CD4-positive, alpha-beta T cell (primary cell): ENCODE measurements around the gene CD40. TPM values are rescaled to one million over a fixed set of nuclear protein-coding genes. Genes with fewer than 3 reads are reported as not detected.

ENCODE experiments used
- ATAC-seq: fragments of 200-7000 bp; cut with Tn5 transposase; one replicate; pipeline ENCODE4 v1.10.0; 2022; ENCODE audit warnings: mild to moderate bottlenecking; ENCODE audit not compliant: poor library complexity
- CTCF ChIA-PET: fragments of 350-600 bp; sonication (Branson Sonifier 250); formaldehyde crosslinking; loops from one replicate; lab custom pipeline; 2021; ENCODE audit warnings: antibody characterized with exemption, inconsistent platforms; lab: Charles Lee
- POLR2A ChIA-PET: fragments of 350-600 bp; sonication (Branson Sonifier 250); formaldehyde crosslinking; loops from one replicate; lab custom pipeline; 2021; ENCODE audit warnings: antibody characterized with exemption, inconsistent platforms; lab: Charles Lee
- DNase-seq, 14 experiments: peaks; one replicate each; pipeline ENCODE4 v3.0.0-alpha.2; 2013 to 2020; ENCODE audit warnings: mixed read lengths in 2 of 14
- H3K27ac ChIP-seq, 2 donors: one replicate each; pipeline versions ENCODE4 v1.5.1 to v1.7.0; 2013; ENCODE audit warnings: low read length in 2 of 2, low read depth in 1 of 2, mild to moderate bottlenecking in 1 of 2
- H3K27me3 ChIP-seq, 2 experiments: 1 replicate in 1 of 2; 2 replicates in 1 of 2; pipeline versions ENCODE4 v1.6.1 to v1.7.0; 2013; ENCODE audit warnings: low read length in 2 of 2, control low read depth in 1 of 2, mild to moderate bottlenecking in 1 of 2, moderate library complexity in 1 of 2; ENCODE audit not compliant: insufficient read depth in 2 of 2, control insufficient read depth in 1 of 2
- H3K36me3 ChIP-seq: one replicate; pipeline ENCODE4 v1.6.1; 2013; ENCODE audit warnings: low read length, control low read depth; ENCODE audit not compliant: insufficient read depth
- H3K4me1 ChIP-seq: one replicate; pipeline ENCODE4 v1.6.1; 2013; ENCODE audit warnings: low read length, control low read depth; ENCODE audit not compliant: insufficient read depth
- H3K4me3 ChIP-seq: one replicate; pipeline ENCODE4 v1.5.1; 2013; ENCODE audit warnings: mild to moderate bottlenecking, low read length, moderate library complexity
- H3K9me3 ChIP-seq, 2 experiments: 1 replicate in 1 of 2; 2 replicates in 1 of 2; pipeline versions ENCODE4 v1.6.1 to v1.7.0; 2013; ENCODE audit warnings: low read length in 2 of 2, mild to moderate bottlenecking in 2 of 2, control low read depth in 1 of 2, moderate library complexity in 1 of 2; ENCODE audit not compliant: control insufficient read depth in 1 of 2, insufficient read depth in 1 of 2
- H3K27ac Mint-ChIP-seq: one replicate; pipeline ENCODE4 v1.8.0; 2020; ENCODE audit warnings: mixed read lengths
- H3K27me3 Mint-ChIP-seq: one replicate; pipeline ENCODE4 v1.8.0; 2021; ENCODE audit warnings: mixed read lengths
- H3K36me3 Mint-ChIP-seq: one replicate; pipeline ENCODE4 v1.8.0; 2021; ENCODE audit warnings: low read depth, mixed read lengths
- H3K4me1 Mint-ChIP-seq: one replicate; pipeline ENCODE4 v1.8.0; 2021; ENCODE audit warnings: low read depth, mixed read lengths
- H3K4me3 Mint-ChIP-seq: one replicate; pipeline ENCODE4 v1.8.0; 2020; ENCODE audit warnings: mild to moderate bottlenecking, mixed read lengths
- H3K9me3 Mint-ChIP-seq: one replicate; pipeline ENCODE4 v1.8.0; 2020; ENCODE audit warnings: mixed read lengths
- intact Hi-C, 2 experiments: fragments of 100-400 bp; cut with DNase I in 1 of 2; cut with micrococcal nuclease in 1 of 2; formaldehyde crosslinking; loops; one replicate each; pipeline versions ENCODE4 v1.15.1 to v1.9.0; 2023 to 2025; cut with DNase I, micrococcal nuclease
- total RNA-seq, 174 experiments: library from RNA in 2 of 174; stranded (reverse) in 2 of 174; gene quantifications; one replicate each; pipeline ENCODE4 v1.2.3 and lab custom pipeline; 2021 to 2026
- TF ChIP-seq, protein P1 (sequence below): fragments of 200-600 bp; IDR thresholded peaks from one replicate; pipeline ENCODE4 v1.8.0; 2022; ENCODE audit warnings: antibody characterized with exemption, mild to moderate bottlenecking

The CD40 gene
- total RNA-seq, 2 experiments from 2014 or later, result 1.0 to 1.2 TPM

DNA sequence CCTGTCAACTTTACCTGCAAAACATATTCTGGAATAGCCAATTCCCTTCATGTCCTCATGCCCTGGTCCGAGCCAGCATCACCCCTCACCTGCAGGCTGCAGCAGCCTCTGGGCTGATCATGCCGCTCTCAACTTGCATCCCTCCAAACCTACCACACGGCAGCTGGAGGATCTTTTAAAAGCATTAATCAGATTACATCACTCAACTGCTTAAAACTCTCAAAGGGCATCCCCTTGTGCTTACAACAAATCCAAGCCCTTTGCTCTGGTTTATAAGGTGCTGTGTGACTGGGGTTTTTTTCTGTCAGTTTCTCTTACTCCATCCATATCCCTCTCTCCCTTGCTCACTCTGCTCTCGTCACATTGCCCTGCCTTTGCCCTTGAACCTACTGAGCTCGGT is 24.0 kb downstream of the CD40 start:
- Histone ChIP-seq H3K4me3 (no peak overlapping the region), H3K36me3 (no peaks in the 10 kb centered on the region), H3K9me3 (no peaks in the 10 kb centered on the region), H3K27ac (no peak overlapping the region), H3K27me3 (peaks cover 11 to 15% of the 10 kb centered on the region in 2 experiments), H3K4me1 (no peaks in the 10 kb centered on the region)
- Mint-ChIP-seq H3K4me1 (no peaks in the 10 kb centered on the region), H3K27ac (no peak overlapping the region), H3K4me3 (no peak overlapping the region), H3K36me3 (no peaks in the 10 kb centered on the region), H3K27me3 (peaks cover 57% of the 10 kb centered on the region), H3K9me3 (no peaks in the 10 kb centered on the region)
- no peak for DNase-seq
- TF ChIP-seq, protein P1, sequence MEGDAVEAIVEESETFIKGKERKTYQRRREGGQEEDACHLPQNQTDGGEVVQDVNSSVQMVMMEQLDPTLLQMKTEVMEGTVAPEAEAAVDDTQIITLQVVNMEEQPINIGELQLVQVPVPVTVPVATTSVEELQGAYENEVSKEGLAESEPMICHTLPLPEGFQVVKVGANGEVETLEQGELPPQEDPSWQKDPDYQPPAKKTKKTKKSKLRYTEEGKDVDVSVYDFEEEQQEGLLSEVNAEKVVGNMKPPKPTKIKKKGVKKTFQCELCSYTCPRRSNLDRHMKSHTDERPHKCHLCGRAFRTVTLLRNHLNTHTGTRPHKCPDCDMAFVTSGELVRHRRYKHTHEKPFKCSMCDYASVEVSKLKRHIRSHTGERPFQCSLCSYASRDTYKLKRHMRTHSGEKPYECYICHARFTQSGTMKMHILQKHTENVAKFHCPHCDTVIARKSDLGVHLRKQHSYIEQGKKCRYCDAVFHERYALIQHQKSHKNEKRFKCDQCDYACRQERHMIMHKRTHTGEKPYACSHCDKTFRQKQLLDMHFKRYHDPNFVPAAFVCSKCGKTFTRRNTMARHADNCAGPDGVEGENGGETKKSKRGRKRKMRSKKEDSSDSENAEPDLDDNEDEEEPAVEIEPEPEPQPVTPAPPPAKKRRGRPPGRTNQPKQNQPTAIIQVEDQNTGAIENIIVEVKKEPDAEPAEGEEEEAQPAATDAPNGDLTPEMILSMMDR, result no peak
- no peak for ATAC-seq
- ChIA-PET POLR2A (no interaction called here), CTCF (no interaction called here)
- intact Hi-C loops, result no loop called here

DNA sequence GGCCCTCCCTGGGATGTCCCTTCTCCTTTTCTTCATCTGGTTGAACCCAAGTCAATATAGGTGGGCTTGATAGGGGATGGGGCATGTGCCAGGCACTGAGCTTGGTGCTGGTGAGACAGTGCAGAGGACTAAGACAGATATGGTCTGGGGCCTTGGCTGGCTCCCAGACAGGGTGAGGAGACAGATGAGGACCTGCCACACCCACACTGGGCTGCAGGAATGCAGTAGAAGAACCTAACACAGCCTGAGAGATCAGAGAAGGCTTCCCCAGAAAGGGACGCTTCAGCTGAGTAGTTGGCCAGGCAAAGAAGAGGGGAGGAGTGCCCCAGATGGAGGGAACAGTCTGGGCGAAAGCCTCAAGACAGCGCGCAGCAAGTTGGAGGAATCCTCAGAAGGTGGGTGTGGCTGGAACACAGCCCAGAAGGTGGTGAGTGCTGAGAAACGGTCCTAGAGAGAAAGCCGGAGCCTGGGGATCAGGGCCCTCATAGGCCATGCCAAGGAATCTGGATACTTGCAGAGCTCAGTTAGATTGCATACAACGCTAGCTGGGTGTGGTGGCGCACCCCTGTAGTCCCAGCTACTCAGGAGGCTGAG is 26.4 kb downstream of the CD40 start:
- Histone ChIP-seq H3K27me3 (peaks cover 6 to 8% of the 10 kb centered on the region in 2 experiments), H3K9me3 (no peaks in the 10 kb centered on the region), H3K27ac (no peak overlapping the region), H3K36me3 (no peaks in the 10 kb centered on the region), H3K4me1 (no peaks in the 10 kb centered on the region), H3K4me3 (no peak overlapping the region)
- ChIA-PET CTCF (no interaction called here), POLR2A (no interaction called here)
- TF ChIP-seq, protein P1, result no peak
- H3K4me3 Mint-ChIP-seq, result no peak overlapping the region
- H3K4me1 Mint-ChIP-seq, result no peaks in the 10 kb centered on the region
- DNase-seq (no peak), ATAC-seq (no peak)
- intact Hi-C loops, result no loop called here
- peaks cover 39% of the 10 kb centered on the region for H3K27me3 Mint-ChIP-seq
- no peaks in the 10 kb centered on the region for H3K36me3 Mint-ChIP-seq
- no peak overlapping the region for H3K27ac Mint-ChIP-seq
- H3K9me3 Mint-ChIP-seq, result no peaks in the 10 kb centered on the region

DNA sequence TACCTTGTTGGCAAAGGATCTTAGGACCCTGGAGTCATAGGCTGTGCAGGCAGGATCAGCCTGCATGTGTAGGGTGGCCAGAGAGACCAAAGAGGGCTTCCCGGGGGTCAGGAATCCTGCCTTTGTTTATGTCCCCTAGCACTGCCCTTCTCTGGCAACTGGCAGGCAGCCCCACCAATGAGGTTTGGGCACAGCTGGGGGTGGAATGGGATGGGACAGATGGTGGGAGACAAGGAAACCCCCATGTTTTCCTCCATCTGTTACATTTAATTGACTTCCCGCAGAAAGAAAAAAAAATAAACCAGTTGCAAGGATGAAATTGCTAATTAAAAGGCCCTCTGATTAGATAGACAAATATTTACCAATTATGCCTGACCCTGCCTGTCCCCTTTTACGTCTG is 27.6 kb downstream of the CD40 start:
- Mint-ChIP-seq H3K27me3 (peaks cover 30% of the 10 kb centered on the region), H3K27ac (no peak overlapping the region), H3K4me3 (no peak overlapping the region), H3K36me3 (no peaks in the 10 kb centered on the region), H3K9me3 (no peaks in the 10 kb centered on the region), H3K4me1 (no peaks in the 10 kb centered on the region)
- intact Hi-C loops, result no loop called here
- Histone ChIP-seq H3K27me3 (peaks cover 5 to 6% of the 10 kb centered on the region in 2 experiments), H3K9me3 (no peaks in the 10 kb centered on the region), H3K4me3 (no peak overlapping the region), H3K27ac (no peak overlapping the region), H3K4me1 (no peaks in the 10 kb centered on the region), H3K36me3 (no peaks in the 10 kb centered on the region)
- DNase-seq (no peak), ATAC-seq (no peak)
- POLR2A ChIA-PET, result no interaction called here
- CTCF ChIA-PET, result no interaction called here
- TF ChIP-seq, protein P1, result no peak
